Psoas muscle (tissue), 8 donors: ENCODE data around the gene ZNF335. TPM values are rescaled to one million over a fixed set of nuclear protein-coding genes. Genes with fewer than 3 reads are reported as not detected.

Experiments used
- ATAC-seq, 4 donors: fragments of 200-7000 bp; cut with Tn5 transposase; one replicate each; pipeline ENCODE4 v1.9.1; 2020; ENCODE audit warnings: moderate library complexity in 3 of 4, mild to moderate bottlenecking in 2 of 4
- DNase-seq, 2 donors: peaks; one replicate each; pipeline ENCODE4 v3.0.0-alpha.2; 2020
- H3K27ac ChIP-seq: fragments of 200-600 bp; one replicate; pipeline ENCODE4 v1.8.0; 2022
- H3K27me3 ChIP-seq, 3 donors: fragments of 200-600 bp in 1 of 3; one replicate each; pipeline versions ENCODE4 v1.6.1 to v1.8.0; 2013 to 2022; ENCODE audit warnings: low read length in 2 of 3, mild to moderate bottlenecking in 2 of 3, moderate library complexity in 1 of 3; ENCODE audit not compliant: insufficient read depth in 3 of 3
- H3K36me3 ChIP-seq, 2 donors: fragments of 200-600 bp in 1 of 2; one replicate each; pipeline versions ENCODE4 v1.6.1 to v1.8.0; 2013 to 2022; ENCODE audit warnings: low read depth in 1 of 2, mild to moderate bottlenecking in 1 of 2, moderate library complexity in 1 of 2; ENCODE audit not compliant: insufficient read depth in 1 of 2
- H3K4me1 ChIP-seq: fragments of 200-600 bp; one replicate; pipeline ENCODE4 v1.8.0; 2022
- H3K4me3 ChIP-seq: fragments of 200-600 bp; one replicate; pipeline ENCODE4 v1.8.0; 2022; ENCODE audit warnings: mild to moderate bottlenecking
- H3K9me3 ChIP-seq: fragments of 200-600 bp; one replicate; pipeline ENCODE4 v1.8.0; 2022
- WGBS, 3 donors: extraction: QIAGEN DNeasy Blood & Tissue Kit; methylation state at CpG; one replicate each; pipeline versions ENCODE4 v1.1.6 to v1.1.7; 2013; 5-methylcytosine and 5-hydroxymethylcytosine counted together
- intact Hi-C, 2 donors: fragments of 100-400 bp; cut with DNase I; formaldehyde crosslinking; loops; one replicate each; pipeline versions ENCODE4 v1.11.0 to v1.14.2; 2022
- polyA plus RNA-seq, 3 donors: library from polyadenylated mRNA; stranded (reverse); fragments of 200-250 nt; gene quantifications; one replicate each; pipeline ENCODE4 v1.2.3, GENCODE V29; 2013
- total RNA-seq, 4 donors: library from RNA; stranded (reverse); fragmentation: NEBNext Ultra II Directional in 2 of 4; extraction: Animal tissue kit (Norgen Biotek cat#: 25700) in 2 of 4; gene quantifications; one replicate each; pipeline versions ENCODE4 v1.2.1 to v1.2.4, GENCODE V29; 2021 to 2023
- TF ChIP-seq, protein P1 (sequence below): fragments of 200-600 bp; IDR thresholded peaks from one replicate; pipeline ENCODE4 v1.8.0; 2022; ENCODE audit warnings: antibody characterized with exemption
- donor health status: healthy with polysubstance abuse.
- donor health status: DM: no; HTN: no; CAD: no; lungs with moderate emphysema.
- donor health status: Bipolar disorder and iron deficiency.
- donor health status: healthy.
- donor health status: DM: yes; HTN: yes; CAD: no.
- donor health status: DM: no; HTN: no; CAD: no.
- donor health status: DM: no; HTN: no; CAD: no.
- donor health status: DM: yes; HTN: yes; CAD: no.

Gene ZNF335
- total and polyA plus RNA-seq, 7 donors = 6.9 to 11.5 (median 10.2) TPM

GRCh38 chr20:45925821-45926506 is 46.0 kb downstream of the ZNF335 start:
- intact Hi-C loops = no loop called here
- no peak overlapping the region for H3K27ac ChIP-seq

GRCh38 chr20:45924391-45925261 is 47.4 kb downstream of the ZNF335 start:
- peak; percentile 50 to 74 (median 60) for ATAC-seq
- H3K4me3 ChIP-seq = peak overlapping the region; percentile 16
- intact Hi-C loops = no loop called here
- H3K4me1 ChIP-seq = peaks cover 14% of the 10 kb centered on the region
- no peaks in the 10 kb centered on the region for H3K36me3 ChIP-seq
- peak in 1 of 2 donors; percentile 58 for DNase-seq
- H3K27me3 ChIP-seq = no peaks in the 10 kb centered on the region
- peak overlapping the region; percentile 71 for H3K27ac ChIP-seq
- TF ChIP-seq, protein P1, sequence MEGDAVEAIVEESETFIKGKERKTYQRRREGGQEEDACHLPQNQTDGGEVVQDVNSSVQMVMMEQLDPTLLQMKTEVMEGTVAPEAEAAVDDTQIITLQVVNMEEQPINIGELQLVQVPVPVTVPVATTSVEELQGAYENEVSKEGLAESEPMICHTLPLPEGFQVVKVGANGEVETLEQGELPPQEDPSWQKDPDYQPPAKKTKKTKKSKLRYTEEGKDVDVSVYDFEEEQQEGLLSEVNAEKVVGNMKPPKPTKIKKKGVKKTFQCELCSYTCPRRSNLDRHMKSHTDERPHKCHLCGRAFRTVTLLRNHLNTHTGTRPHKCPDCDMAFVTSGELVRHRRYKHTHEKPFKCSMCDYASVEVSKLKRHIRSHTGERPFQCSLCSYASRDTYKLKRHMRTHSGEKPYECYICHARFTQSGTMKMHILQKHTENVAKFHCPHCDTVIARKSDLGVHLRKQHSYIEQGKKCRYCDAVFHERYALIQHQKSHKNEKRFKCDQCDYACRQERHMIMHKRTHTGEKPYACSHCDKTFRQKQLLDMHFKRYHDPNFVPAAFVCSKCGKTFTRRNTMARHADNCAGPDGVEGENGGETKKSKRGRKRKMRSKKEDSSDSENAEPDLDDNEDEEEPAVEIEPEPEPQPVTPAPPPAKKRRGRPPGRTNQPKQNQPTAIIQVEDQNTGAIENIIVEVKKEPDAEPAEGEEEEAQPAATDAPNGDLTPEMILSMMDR = no peak
- WGBS, 3 donors = 28 to 29% (median 29%) methylated on average over 21 of the region's 21 CpGs
- H3K9me3 ChIP-seq = no peaks in the 10 kb centered on the region

More at GRCh38 chr20:45925821-45926506, 46.0 kb downstream of the ZNF335 start:
- Histone ChIP-seq H3K36me3 (no peaks in the 10 kb centered on the region), H3K27me3 (no peaks in the 10 kb centered on the region), H3K9me3 (no peaks in the 10 kb centered on the region), H3K4me1 (peaks cover 14% of the 10 kb centered on the region), H3K4me3 (no peak overlapping the region)
- WGBS, 3 donors = 52 to 59% (median 55%) methylated on average over 9 of the region's 9 CpGs
- TF ChIP-seq, protein P1 = no peak
- DNase-seq = no peak
- ATAC-seq = peak in 2 of 4 donors; percentile 10 to 15

GRCh38 chr20:45921337-45922189 is 50.4 kb downstream of the ZNF335 start:
- TF ChIP-seq, protein P1 = no peak
- Histone ChIP-seq H3K9me3 (no peaks in the 10 kb centered on the region), H3K4me1 (peaks cover 14% of the 10 kb centered on the region), H3K27ac (no peak overlapping the region), H3K4me3 (no peak overlapping the region), H3K36me3 (no peaks in the 10 kb centered on the region), H3K27me3 (no peaks in the 10 kb centered on the region)
- ATAC-seq = no peak
- intact Hi-C loops = no loop called here
- DNase-seq = no peak
- WGBS, 3 donors = 90 to 92% (median 90%) methylated on average over 11 of the region's 11 CpGs

DNA sequence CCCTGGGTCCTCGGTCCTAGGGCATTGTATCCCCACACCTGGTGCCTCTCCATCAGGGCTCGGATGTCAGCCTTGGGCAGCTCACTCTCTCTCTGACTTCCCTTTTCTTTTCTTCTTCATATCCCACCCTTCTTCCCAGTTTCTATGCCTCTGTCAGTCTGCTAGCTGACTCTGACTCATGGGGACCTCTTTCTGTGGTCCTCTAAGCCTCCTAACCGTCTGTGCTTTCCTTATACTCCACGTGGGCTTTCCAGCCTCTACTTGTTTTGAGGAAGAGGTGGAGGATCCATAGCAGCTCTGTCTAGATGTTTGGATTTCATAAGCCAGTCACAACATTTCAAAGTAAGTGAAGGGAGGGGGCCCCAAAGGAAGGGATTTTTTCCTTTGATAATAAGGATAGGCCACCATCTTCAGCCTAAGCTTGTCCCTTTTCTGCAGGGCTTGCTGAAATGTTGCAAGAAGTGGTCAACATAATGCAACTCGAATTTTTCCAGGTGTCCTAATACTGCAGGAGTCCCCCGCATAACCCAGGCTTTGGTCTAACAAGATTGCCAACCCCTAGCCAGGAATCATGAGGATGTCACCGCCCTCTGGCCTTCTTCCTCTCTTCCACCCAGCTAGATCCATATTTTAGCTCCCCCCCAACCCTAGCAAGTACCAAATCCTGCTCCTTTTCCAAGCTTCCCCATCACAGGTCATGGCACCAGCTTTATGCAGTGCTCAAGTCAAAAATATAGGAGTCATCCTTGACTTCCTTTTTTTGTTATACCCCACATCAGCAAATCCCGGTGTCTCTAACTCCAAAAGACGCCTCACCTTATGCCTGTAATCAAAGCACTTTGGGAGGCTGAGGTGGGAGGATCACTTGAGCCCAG is 51.3 kb downstream of the ZNF335 start:
- ATAC-seq (no peak), DNase-seq (no peak)
- TF ChIP-seq, protein P1 = no peak
- Histone ChIP-seq H3K36me3 (no peaks in the 10 kb centered on the region), H3K4me3 (no peak overlapping the region), H3K9me3 (no peaks in the 10 kb centered on the region), H3K4me1 (peaks cover 14% of the 10 kb centered on the region), H3K27me3 (no peaks in the 10 kb centered on the region), H3K27ac (peak overlapping the region; percentile 67)
- 65 to 68% (median 67%) methylated on average over 9 of the region's 9 CpGs for WGBS, 3 donors
- intact Hi-C loops = no loop called here
